Stimulated activated naive CD4-positive, alpha-beta T cell treated with Interleukin-2 at 50 U/mL for 16 hours (primary cell): ENCODE data around the gene NKD1.

ENCODE experiments used
- DNase-seq: peaks from one replicate; lab custom pipeline; 2025; lab: John Stamatoyannopoulos, UW

NKD1 gene

GRCh38 chr16:50599494-50599893 is 51.3 kb downstream of the NKD1 start:
- no peak for DNase-seq

GRCh38 chr16:50600582-50601283 is 52.5 kb downstream of the NKD1 start:
- no peak for DNase-seq

GRCh38 chr16:50601341-50601740 is 53.1 kb downstream of the NKD1 start:
- no peak for DNase-seq

- DNase-seq, result no peak
These were observed 53.9 kb downstream of the NKD1 start for GRCh38 chr16:50602126-50602525.

GRCh38 chr16:50602531-50603205 is 54.5 kb downstream of the NKD1 start:
- DNase-seq, result peak; percentile 10

GRCh38 chr16:50603206-50604064 is 55.2 kb downstream of the NKD1 start:
- DNase-seq, result no peak

- no peak for DNase-seq
These were observed 55.8 kb downstream of the NKD1 start for GRCh38 chr16:50604065-50604418.

- DNase-seq, result no peak
These were observed 56.4 kb downstream of the NKD1 start for GRCh38 chr16:50604610-50605009.

GRCh38 chr16:50605733-50606430 is 57.7 kb downstream of the NKD1 start:
- no peak for DNase-seq

GRCh38 chr16:50606431-50607050 is 58.3 kb downstream of the NKD1 start:
- no peak for DNase-seq

- no peak for DNase-seq
These were observed 58.8 kb downstream of the NKD1 start for GRCh38 chr16:50607051-50607431.

GRCh38 chr16:50607447-50607846 is 59.3 kb downstream of the NKD1 start:
- no peak for DNase-seq

- no peak for DNase-seq
These were observed 59.9 kb downstream of the NKD1 start for GRCh38 chr16:50607970-50608557.

GRCh38 chr16:50609049-50609448 is 60.9 kb downstream of the NKD1 start:
- no peak for DNase-seq

- no peak for DNase-seq
These were observed 61.3 kb downstream of the NKD1 start for GRCh38 chr16:50609471-50609870.

- DNase-seq, result no peak
These were observed 62.4 kb downstream of the NKD1 start for GRCh38 chr16:50610331-50611262.

GRCh38 chr16:50611332-50611934 is 63.2 kb downstream of the NKD1 start:
- no peak for DNase-seq

- DNase-seq, result no peak
These were observed 64.0 kb downstream of the NKD1 start for GRCh38 chr16:50611995-50612848.

GRCh38 chr16:50612849-50613198 is 64.6 kb downstream of the NKD1 start:
- no peak for DNase-seq
